ENCODE data around the gene FLNB.

FLNB gene

GRCh38 chr3:58008141-58009025, at the start of gene FLNB:
FLNB (plus strand) TSS chr3:58008422; CDS start chr3:58008565, 143 bp downstream.
- no peaks in the 10 kb centered on the region for H3K9me3 Mint-ChIP-seq
- peak within 1 kb of the TSS; percentile 81 for H3K4me3 Mint-ChIP-seq
- H3K27ac Mint-ChIP-seq (ENCODE audit: low read depth): no peak within 1 kb of the TSS
- DNase-seq (ENCODE audit: low spot score in 2 of 2): peak; percentile 54 to 62
- peak; percentile 78 for ATAC-seq (replicated peaks; ENCODE audit: extremely low read depth, poor library complexity, severe bottlenecking)
- H3K36me3 Mint-ChIP-seq (ENCODE audit: insufficient read depth): peaks cover 6% of the 10 kb centered on the region
- H3K27me3 Mint-ChIP-seq: no peaks in the 10 kb centered on the region
- peaks cover 31% of the 10 kb centered on the region for H3K4me1 Mint-ChIP-seq

- Mint-ChIP-seq H3K27me3 (no peaks in the 10 kb centered on the region), H3K36me3 (ENCODE audit: insufficient read depth) (no peaks in the 10 kb centered on the region), H3K4me3 (no peak overlapping the region), H3K4me1 (no peaks in the 10 kb centered on the region), H3K27ac (ENCODE audit: low read depth) (no peak overlapping the region), H3K9me3 (no peaks in the 10 kb centered on the region)
- DNase-seq (ENCODE audit: low spot score in 2 of 2) (no peak), ATAC-seq (replicated peaks; ENCODE audit: extremely low read depth, poor library complexity, severe bottlenecking) (no peak)
Observed at GRCh38 chr3:57958642-57959422, 49.4 kb upstream of the FLNB start.

- H3K36me3 Mint-ChIP-seq (ENCODE audit: insufficient read depth): no peaks in the 10 kb centered on the region
- no peaks in the 10 kb centered on the region for H3K9me3 Mint-ChIP-seq
- no peaks in the 10 kb centered on the region for H3K27me3 Mint-ChIP-seq
- H3K27ac Mint-ChIP-seq (ENCODE audit: low read depth): no peak overlapping the region
- no peak overlapping the region for H3K4me3 Mint-ChIP-seq
- ATAC-seq (replicated peaks; ENCODE audit: extremely low read depth, poor library complexity, severe bottlenecking) (no peak), DNase-seq (ENCODE audit: low spot score in 2 of 2) (no peak)
- no peaks in the 10 kb centered on the region for H3K4me1 Mint-ChIP-seq
Observed at GRCh38 chr3:57959423-57960173, 48.6 kb upstream of the FLNB start.

- H3K9me3 Mint-ChIP-seq: no peaks in the 10 kb centered on the region
- no peaks in the 10 kb centered on the region for H3K36me3 Mint-ChIP-seq (ENCODE audit: insufficient read depth)
- no peak overlapping the region for H3K27ac Mint-ChIP-seq (ENCODE audit: low read depth)
- H3K27me3 Mint-ChIP-seq: no peaks in the 10 kb centered on the region
- H3K4me3 Mint-ChIP-seq: no peak overlapping the region
- H3K4me1 Mint-ChIP-seq: no peaks in the 10 kb centered on the region
- no peak for DNase-seq (ENCODE audit: low spot score in 2 of 2)
- no peak for ATAC-seq (replicated peaks; ENCODE audit: extremely low read depth, poor library complexity, severe bottlenecking)
Observed at GRCh38 chr3:57960174-57960505, 48.1 kb upstream of the FLNB start.

- no peaks in the 10 kb centered on the region for H3K36me3 Mint-ChIP-seq (ENCODE audit: insufficient read depth)
- no peaks in the 10 kb centered on the region for H3K9me3 Mint-ChIP-seq
- no peak overlapping the region for H3K27ac Mint-ChIP-seq (ENCODE audit: low read depth)
- ATAC-seq (replicated peaks; ENCODE audit: extremely low read depth, poor library complexity, severe bottlenecking) (no peak), DNase-seq (ENCODE audit: low spot score in 2 of 2) (no peak)
- no peaks in the 10 kb centered on the region for H3K27me3 Mint-ChIP-seq
- no peaks in the 10 kb centered on the region for H3K4me1 Mint-ChIP-seq
- no peak overlapping the region for H3K4me3 Mint-ChIP-seq
Observed at GRCh38 chr3:57961177-57961827, 46.9 kb upstream of the FLNB start.

- H3K4me1 Mint-ChIP-seq: no peaks in the 10 kb centered on the region
- no peak overlapping the region for H3K27ac Mint-ChIP-seq (ENCODE audit: low read depth)
- no peaks in the 10 kb centered on the region for H3K36me3 Mint-ChIP-seq (ENCODE audit: insufficient read depth)
- no peaks in the 10 kb centered on the region for H3K27me3 Mint-ChIP-seq
- H3K4me3 Mint-ChIP-seq: no peak overlapping the region
- ATAC-seq (replicated peaks; ENCODE audit: extremely low read depth, poor library complexity, severe bottlenecking) (no peak), DNase-seq (ENCODE audit: low spot score in 2 of 2) (no peak)
- H3K9me3 Mint-ChIP-seq: no peaks in the 10 kb centered on the region
Observed at GRCh38 chr3:57961828-57962447, 46.3 kb upstream of the FLNB start.

- Mint-ChIP-seq H3K9me3 (no peaks in the 10 kb centered on the region), H3K27me3 (no peaks in the 10 kb centered on the region), H3K27ac (ENCODE audit: low read depth) (no peak overlapping the region), H3K4me1 (no peaks in the 10 kb centered on the region), H3K36me3 (ENCODE audit: insufficient read depth) (no peaks in the 10 kb centered on the region), H3K4me3 (no peak overlapping the region)
- ATAC-seq (replicated peaks; ENCODE audit: extremely low read depth, poor library complexity, severe bottlenecking) (no peak), DNase-seq (ENCODE audit: low spot score in 2 of 2) (no peak)
Observed at GRCh38 chr3:57962448-57962834, 45.8 kb upstream of the FLNB start.

GRCh38 chr3:57963811-57964346, 44.3 kb upstream of the FLNB start:
- Mint-ChIP-seq H3K4me1 (no peaks in the 10 kb centered on the region), H3K27ac (ENCODE audit: low read depth) (no peak overlapping the region), H3K36me3 (ENCODE audit: insufficient read depth) (no peaks in the 10 kb centered on the region), H3K27me3 (no peaks in the 10 kb centered on the region), H3K9me3 (no peaks in the 10 kb centered on the region), H3K4me3 (no peak overlapping the region)
- DNase-seq (ENCODE audit: low spot score in 2 of 2) (no peak), ATAC-seq (replicated peaks; ENCODE audit: extremely low read depth, poor library complexity, severe bottlenecking) (no peak)

- Mint-ChIP-seq H3K27ac (ENCODE audit: low read depth) (no peak overlapping the region), H3K4me3 (no peak overlapping the region), H3K9me3 (no peaks in the 10 kb centered on the region), H3K27me3 (no peaks in the 10 kb centered on the region), H3K4me1 (no peaks in the 10 kb centered on the region), H3K36me3 (ENCODE audit: insufficient read depth) (peaks cover 2% of the 10 kb centered on the region)
- DNase-seq (ENCODE audit: low spot score in 2 of 2): no peak
- no peak for ATAC-seq (replicated peaks; ENCODE audit: extremely low read depth, poor library complexity, severe bottlenecking)
Observed at GRCh38 chr3:57966829-57967228, 41.4 kb upstream of the FLNB start.

- no peak overlapping the region for H3K4me3 Mint-ChIP-seq
- no peaks in the 10 kb centered on the region for H3K9me3 Mint-ChIP-seq
- peaks cover 2% of the 10 kb centered on the region for H3K36me3 Mint-ChIP-seq (ENCODE audit: insufficient read depth)
- DNase-seq (ENCODE audit: low spot score in 2 of 2) (no peak), ATAC-seq (replicated peaks; ENCODE audit: extremely low read depth, poor library complexity, severe bottlenecking) (no peak)
- no peak overlapping the region for H3K27ac Mint-ChIP-seq (ENCODE audit: low read depth)
- no peaks in the 10 kb centered on the region for H3K4me1 Mint-ChIP-seq
- H3K27me3 Mint-ChIP-seq: no peaks in the 10 kb centered on the region
Observed at GRCh38 chr3:57967590-57967989, 40.6 kb upstream of the FLNB start.

- H3K27ac Mint-ChIP-seq (ENCODE audit: low read depth): no peak overlapping the region
- H3K4me3 Mint-ChIP-seq: no peak overlapping the region
- H3K4me1 Mint-ChIP-seq: no peaks in the 10 kb centered on the region
- DNase-seq (ENCODE audit: low spot score in 2 of 2) (no peak), ATAC-seq (replicated peaks; ENCODE audit: extremely low read depth, poor library complexity, severe bottlenecking) (no peak)
- no peaks in the 10 kb centered on the region for H3K9me3 Mint-ChIP-seq
- H3K36me3 Mint-ChIP-seq (ENCODE audit: insufficient read depth): peaks cover 2% of the 10 kb centered on the region
- H3K27me3 Mint-ChIP-seq: no peaks in the 10 kb centered on the region
Observed at GRCh38 chr3:57968501-57968900, 39.7 kb upstream of the FLNB start.

GRCh38 chr3:57971975-57972374, 36.2 kb upstream of the FLNB start:
- DNase-seq (ENCODE audit: low spot score in 2 of 2) (no peak), ATAC-seq (replicated peaks; ENCODE audit: extremely low read depth, poor library complexity, severe bottlenecking) (no peak)
- no peaks in the 10 kb centered on the region for H3K27me3 Mint-ChIP-seq
- no peak overlapping the region for H3K27ac Mint-ChIP-seq (ENCODE audit: low read depth)
- peaks cover 2% of the 10 kb centered on the region for H3K36me3 Mint-ChIP-seq (ENCODE audit: insufficient read depth)
- H3K9me3 Mint-ChIP-seq: no peaks in the 10 kb centered on the region
- no peak overlapping the region for H3K4me3 Mint-ChIP-seq
- no peaks in the 10 kb centered on the region for H3K4me1 Mint-ChIP-seq

Data from central memory CD8-positive, alpha-beta T cell (primary cell).